IPS-18a (cell line): Measurements from ENCODE around the gene TTC27.
"Not testable (repeated sequence)": the region's sequence is repeated elsewhere in the genome, so short reads cannot be mapped to it uniquely, and the experiment has no call there.

Source experiments
- H3K27ac ChIP-seq: one replicate; pipeline ENCODE4 v1.5.1; 2013; ENCODE audit warnings: low read length
- H3K27me3 ChIP-seq: one replicate; pipeline ENCODE4 v1.6.1; 2013; ENCODE audit warnings: mild to moderate bottlenecking, low read length; ENCODE audit not compliant: control insufficient read depth, insufficient read depth
- H3K36me3 ChIP-seq: one replicate; pipeline ENCODE4 v1.6.1; 2013; ENCODE audit warnings: low read depth, low read length; ENCODE audit not compliant: control insufficient read depth
- H3K4me1 ChIP-seq: one replicate; pipeline ENCODE4 v1.6.1; 2013; ENCODE audit warnings: low read depth, low read length; ENCODE audit not compliant: control insufficient read depth
- H3K4me3 ChIP-seq: one replicate; pipeline ENCODE4 v1.5.1; 2013; ENCODE audit warnings: low read length
- H3K9ac ChIP-seq: one replicate; pipeline ENCODE4 v1.6.1; 2013; ENCODE audit warnings: mild to moderate bottlenecking, low read length, moderate library complexity
- H3K9me3 ChIP-seq: one replicate; pipeline ENCODE4 v1.6.1; 2013; ENCODE audit warnings: low read depth, low read length; ENCODE audit not compliant: control insufficient read depth

The TTC27 gene

DNA sequence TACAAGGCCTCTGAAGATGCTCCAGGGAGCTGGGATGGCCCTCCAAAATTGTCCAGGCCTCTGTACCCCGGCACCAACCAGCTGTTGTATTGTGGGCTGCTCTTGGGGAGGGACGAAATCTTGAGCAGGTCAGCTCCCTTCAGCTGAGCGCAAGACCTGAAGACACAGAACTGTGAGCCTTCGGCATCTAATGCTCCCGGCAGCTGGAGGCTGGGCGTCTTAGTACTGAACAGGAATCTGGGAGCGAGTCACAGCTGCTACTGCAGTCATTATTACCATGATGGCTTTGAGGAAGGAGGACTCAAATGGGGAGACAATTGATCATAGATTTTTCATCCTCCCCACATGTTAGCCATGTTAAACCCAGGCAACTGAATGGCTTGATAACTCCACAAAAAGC, 236.0 kb downstream of the TTC27 start:
- Histone ChIP-seq H3K27me3 (no peaks in the 10 kb centered on the region), H3K4me1 (no peaks in the 10 kb centered on the region), H3K9me3 (no peaks in the 10 kb centered on the region), H3K4me3 (no peak overlapping the region), H3K36me3 (no peaks in the 10 kb centered on the region), H3K27ac (no peak overlapping the region), H3K9ac (no peak overlapping the region)

DNA sequence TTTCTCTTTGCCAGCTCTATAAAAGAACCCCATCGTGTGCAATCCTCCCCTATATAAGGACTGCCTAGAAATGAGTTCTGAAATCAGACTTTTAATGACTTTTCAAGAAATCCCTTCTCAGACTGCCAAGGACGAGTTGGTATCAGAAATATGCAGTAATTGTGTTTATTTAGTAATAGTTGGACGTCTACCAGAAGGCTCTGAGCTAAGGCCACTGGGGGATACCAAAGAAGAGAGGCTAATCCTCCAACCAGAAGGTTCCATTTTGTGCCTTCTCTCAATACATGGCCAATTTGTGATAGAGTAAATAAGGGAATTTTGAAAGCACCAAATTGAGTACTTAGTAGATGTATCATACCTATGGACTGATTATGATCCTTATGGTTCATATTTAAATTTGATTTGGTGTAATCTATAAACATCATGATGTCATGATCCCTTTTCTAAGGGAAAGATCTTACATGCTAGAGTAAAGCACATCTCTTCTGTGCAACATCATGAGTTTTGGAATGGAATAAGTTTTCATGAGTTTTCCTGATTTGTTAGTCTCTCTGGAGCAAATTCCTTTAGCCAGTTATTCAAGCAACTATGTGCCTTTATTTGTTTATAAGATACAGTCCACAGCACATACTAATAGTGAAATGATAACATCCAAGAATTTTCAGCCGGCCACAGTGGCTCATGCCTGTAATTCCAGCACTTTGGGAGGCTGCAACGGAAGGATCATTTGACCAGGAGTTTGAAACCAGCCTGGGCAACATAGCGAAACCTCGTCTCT, 236.7 kb downstream of the TTC27 start:
- no peak overlapping the region for H3K4me3 ChIP-seq
- no peaks in the 10 kb centered on the region for H3K27me3 ChIP-seq
- H3K9me3 ChIP-seq = no peaks in the 10 kb centered on the region
- no peaks in the 10 kb centered on the region for H3K4me1 ChIP-seq
- H3K36me3 ChIP-seq = no peaks in the 10 kb centered on the region
- H3K9ac ChIP-seq = no peak overlapping the region
- H3K27ac ChIP-seq = no peak overlapping the region

DNA sequence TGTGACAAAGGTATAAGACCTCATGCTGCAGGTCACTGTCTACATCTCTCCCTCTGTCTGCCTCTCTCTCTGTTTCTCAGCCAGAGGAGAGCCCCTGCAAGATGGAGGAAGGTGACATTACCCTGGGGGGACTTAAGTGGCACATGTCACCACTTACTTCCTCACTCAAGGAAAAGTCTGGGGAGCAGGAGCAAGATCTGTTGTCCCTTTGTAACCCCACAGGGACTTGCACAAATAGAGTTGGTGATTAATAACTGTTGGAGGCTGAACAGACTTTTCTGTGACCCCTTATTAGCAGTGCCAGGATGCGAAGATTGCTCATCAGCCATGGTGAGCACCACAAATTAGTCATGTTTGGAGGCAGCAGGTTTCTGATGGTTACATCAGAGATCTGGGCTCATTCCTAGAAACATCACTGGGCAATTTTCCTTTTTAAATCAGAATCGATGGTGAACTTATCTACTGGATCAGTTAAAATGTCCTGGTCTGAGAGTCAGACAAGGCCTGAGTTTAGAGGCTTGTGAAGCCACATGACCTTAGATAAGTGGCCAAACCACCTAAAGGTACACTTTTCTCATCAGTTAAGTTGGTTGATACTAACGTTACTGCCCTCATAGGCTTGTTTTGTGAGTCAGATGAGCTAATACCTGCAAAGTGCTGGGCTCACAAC, 237.7 kb downstream of the TTC27 start:
- H3K9ac ChIP-seq = no peak overlapping the region

DNA sequence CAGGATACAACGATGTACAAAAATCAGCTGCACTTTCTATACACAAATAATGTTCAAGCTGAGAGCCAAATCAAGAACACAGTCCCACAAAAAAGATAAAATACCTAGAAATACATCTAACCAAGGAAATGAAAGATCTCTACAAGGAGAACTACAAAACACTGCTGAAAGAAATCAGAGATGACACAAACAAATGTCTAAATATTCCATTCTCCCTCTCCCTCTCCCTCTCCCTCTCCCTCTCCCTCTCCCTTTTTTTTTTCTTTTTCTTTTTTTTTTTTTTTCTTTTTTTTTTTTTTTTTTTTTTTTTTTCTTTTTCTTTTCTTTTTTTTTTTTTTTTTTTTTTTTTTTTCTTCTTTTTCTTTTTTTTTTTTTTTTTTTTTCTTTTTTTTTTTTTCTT, 238.6 kb downstream of the TTC27 start:
- H3K4me1 ChIP-seq, H3K9ac ChIP-seq, H3K27me3 ChIP-seq, H3K9me3 ChIP-seq, H3K4me3 ChIP-seq, H3K36me3 ChIP-seq, H3K27ac ChIP-seq: not testable (repeated sequence)

More for the DNA sequence above, 237.7 kb downstream of the TTC27 start:
- no peak overlapping the region for H3K4me3 ChIP-seq
- no peaks in the 10 kb centered on the region for H3K9me3 ChIP-seq
- H3K36me3 ChIP-seq = no peaks in the 10 kb centered on the region
- no peaks in the 10 kb centered on the region for H3K27me3 ChIP-seq
- H3K4me1 ChIP-seq = no peaks in the 10 kb centered on the region
- no peak overlapping the region for H3K27ac ChIP-seq
